ENCODE results near the gene IQSEC1.

DNA sequence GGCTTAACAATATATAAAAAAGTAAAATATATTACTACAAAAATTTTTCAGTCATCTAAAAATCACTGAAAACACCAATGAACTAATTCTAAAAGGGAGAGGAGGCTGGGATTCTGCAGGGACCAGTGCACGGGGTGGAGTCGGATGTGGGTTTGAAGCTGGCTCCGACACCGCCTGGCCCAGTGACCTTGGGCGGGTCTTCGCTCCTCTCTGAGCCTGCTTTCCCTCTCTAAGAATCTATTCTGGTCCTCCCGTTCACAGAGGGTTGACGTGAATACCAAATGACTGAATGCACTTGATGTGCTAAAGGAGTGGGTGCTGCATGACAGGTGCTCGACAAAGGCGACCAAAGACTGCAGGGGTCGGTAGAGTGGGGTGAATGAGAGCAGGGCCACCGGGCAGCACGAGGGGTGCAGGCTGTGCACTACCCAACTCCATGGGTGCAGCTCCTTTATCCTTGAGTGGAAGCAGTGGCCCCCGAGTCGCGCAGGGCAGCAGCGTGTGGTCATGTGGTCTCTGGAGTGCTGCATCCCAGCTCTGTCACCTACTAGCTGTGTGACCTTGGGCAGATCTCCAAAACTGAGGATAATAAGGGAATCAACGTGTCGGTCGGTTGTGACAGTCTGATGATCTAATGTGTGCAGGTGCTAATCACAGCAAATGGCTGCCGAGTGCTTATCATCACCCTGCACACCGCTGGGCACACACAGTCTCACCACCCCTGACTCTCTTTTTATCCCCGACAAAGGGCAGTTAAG, 8.6 kb upstream of the IQSEC1 start:
- TF ChIP-seq, protein P1, sequence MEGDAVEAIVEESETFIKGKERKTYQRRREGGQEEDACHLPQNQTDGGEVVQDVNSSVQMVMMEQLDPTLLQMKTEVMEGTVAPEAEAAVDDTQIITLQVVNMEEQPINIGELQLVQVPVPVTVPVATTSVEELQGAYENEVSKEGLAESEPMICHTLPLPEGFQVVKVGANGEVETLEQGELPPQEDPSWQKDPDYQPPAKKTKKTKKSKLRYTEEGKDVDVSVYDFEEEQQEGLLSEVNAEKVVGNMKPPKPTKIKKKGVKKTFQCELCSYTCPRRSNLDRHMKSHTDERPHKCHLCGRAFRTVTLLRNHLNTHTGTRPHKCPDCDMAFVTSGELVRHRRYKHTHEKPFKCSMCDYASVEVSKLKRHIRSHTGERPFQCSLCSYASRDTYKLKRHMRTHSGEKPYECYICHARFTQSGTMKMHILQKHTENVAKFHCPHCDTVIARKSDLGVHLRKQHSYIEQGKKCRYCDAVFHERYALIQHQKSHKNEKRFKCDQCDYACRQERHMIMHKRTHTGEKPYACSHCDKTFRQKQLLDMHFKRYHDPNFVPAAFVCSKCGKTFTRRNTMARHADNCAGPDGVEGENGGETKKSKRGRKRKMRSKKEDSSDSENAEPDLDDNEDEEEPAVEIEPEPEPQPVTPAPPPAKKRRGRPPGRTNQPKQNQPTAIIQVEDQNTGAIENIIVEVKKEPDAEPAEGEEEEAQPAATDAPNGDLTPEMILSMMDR (IDR thresholded peaks at IDR 0.05) = no peak
- TF ChIP-seq POLR2AphosphoS5 (IDR thresholded peaks at IDR 0.05) (no peak), POLR2A (IDR thresholded peaks at IDR 0.05) (no peak)

All from breast epithelium (tissue), 3 donors.